WI38 (cell line): Measurements from ENCODE around the gene COL1A2.

Experiments used
- H3K4me3 ChIP-seq: 2 replicates; pipeline ENCODE4 v1.5.1; 2011; ENCODE audit warnings: low read depth, mild to moderate bottlenecking, control low read depth, low read length
- TF ChIP-seq, protein P1 (sequence below): IDR thresholded peaks from 2 replicates; pipeline ENCODE4 v1.5.1; 2012; ENCODE audit warnings: low read depth, mild to moderate bottlenecking, control low read depth, low read length

COL1A2 gene

DNA sequence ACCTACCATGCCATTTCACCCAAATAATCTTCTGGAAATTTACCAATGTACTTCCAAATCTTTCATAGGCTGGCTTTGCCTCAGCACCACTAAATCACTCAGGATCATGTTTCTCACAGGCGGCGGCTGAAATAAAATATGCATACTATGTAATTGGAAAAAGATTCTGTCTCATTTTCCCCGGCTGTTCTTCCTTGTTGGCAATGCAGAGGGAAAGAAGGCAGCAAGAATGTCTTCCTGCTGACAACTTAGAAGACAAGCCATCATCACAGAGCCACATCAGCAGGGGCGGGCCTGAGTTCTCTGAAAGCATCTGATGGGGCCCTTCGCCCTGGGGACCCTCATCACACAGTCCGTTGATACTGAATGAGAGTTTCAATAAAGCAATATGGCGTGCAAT, 39.2 kb upstream of the COL1A2 start:
- TF ChIP-seq, protein P1, sequence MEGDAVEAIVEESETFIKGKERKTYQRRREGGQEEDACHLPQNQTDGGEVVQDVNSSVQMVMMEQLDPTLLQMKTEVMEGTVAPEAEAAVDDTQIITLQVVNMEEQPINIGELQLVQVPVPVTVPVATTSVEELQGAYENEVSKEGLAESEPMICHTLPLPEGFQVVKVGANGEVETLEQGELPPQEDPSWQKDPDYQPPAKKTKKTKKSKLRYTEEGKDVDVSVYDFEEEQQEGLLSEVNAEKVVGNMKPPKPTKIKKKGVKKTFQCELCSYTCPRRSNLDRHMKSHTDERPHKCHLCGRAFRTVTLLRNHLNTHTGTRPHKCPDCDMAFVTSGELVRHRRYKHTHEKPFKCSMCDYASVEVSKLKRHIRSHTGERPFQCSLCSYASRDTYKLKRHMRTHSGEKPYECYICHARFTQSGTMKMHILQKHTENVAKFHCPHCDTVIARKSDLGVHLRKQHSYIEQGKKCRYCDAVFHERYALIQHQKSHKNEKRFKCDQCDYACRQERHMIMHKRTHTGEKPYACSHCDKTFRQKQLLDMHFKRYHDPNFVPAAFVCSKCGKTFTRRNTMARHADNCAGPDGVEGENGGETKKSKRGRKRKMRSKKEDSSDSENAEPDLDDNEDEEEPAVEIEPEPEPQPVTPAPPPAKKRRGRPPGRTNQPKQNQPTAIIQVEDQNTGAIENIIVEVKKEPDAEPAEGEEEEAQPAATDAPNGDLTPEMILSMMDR: no peak
- H3K4me3 ChIP-seq: no peak overlapping the region

DNA sequence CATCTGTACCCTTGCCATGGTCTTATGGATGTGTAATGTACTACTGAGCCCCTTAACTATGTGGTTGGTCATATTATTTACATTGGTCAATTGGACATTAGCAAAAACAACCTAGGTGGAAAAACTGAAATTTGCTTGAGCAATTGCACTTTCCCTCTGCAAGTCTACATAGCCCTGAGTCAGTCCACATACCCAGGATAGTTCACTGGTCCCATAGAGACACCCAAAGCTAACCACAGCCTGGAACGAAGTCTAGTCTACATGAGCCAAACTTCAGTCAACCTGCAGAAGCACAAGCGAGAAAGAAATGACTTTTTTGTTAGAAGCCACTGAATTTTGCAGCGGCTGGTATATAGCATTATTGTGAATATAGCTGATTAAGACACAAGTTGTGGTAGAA, 37.6 kb upstream of the COL1A2 start:
- TF ChIP-seq, protein P1: no peak
- H3K4me3 ChIP-seq: no peak overlapping the region

DNA sequence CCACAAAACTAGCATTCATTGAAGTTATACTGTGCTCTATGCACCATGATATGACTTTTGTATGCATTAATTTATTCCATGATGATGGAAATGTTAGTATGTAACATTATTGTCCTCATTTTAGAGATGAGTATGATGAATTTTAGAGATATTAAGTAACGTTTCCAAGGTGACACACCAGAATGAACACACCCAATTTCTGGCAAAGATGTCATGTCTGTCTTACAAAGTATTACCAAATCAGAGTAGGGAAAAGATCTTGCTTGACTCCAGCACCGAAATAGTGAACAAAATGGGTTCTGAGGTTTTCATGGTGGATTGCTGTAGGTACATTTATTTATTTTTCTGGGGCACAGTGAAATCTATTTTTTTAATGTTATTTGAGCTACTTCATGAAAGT, 33.8 kb upstream of the COL1A2 start:
- no peak overlapping the region for H3K4me3 ChIP-seq
- TF ChIP-seq, protein P1: no peak

DNA sequence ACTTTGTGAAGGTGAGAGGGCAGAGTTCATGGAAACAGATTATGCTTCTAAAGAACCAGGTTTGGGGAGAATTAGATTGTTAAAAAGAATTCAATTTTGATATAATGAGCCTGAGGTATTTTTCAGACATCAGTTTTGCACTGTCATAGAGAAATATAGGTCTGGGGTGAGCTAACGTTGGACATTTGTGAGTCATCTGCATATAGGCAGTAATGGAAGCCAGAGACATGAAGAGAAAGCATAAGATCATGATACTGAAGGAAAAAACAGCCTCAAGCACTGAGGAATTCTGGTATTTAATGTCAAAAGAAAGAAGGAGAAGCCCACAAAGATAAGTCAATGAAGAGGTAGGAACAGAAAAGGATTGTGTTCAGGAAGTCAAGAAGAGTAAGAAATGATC, 32.4 kb upstream of the COL1A2 start:
- TF ChIP-seq, protein P1: no peak
- H3K4me3 ChIP-seq: no peak overlapping the region

DNA sequence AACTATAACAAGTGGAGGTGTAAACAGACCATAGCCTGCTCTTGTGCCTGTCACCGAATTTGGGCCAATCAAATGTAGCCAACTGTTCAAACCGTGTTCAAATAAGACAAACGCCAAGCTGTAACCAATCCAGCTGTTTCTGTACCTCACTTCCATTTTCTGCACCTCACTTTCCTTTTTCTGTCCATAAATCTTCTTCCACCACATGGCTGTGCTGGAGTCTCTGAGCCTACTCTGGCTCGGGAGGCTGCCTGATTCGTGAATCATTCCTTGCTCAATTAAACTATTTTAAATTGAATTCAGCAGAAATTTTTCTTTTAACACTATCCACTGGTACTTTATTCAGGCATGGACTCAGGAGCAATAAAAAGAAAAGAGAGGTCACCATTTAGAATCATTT, 29.9 kb upstream of the COL1A2 start:
- H3K4me3 ChIP-seq: no peak overlapping the region
- TF ChIP-seq, protein P1: no peak

DNA sequence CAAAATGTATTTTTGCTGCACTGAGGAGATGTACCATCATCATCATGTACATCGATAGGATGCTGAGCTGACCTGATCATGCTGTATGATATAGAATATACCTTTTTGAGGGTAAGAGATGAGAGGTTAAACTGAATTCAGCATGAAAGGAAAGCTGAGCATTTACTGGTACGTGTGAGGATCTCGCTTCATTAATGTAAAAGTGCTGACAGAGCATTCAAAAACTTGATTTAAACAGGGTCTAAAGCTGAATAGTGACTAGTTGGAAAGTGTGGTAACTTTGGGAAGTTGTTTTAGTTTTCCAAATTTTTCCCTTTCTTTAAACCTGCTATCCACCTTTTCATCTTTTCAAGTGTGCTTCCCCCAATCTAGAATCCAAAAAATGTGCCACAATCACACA, 28.5 kb upstream of the COL1A2 start:
- TF ChIP-seq, protein P1: no peak
- no peak overlapping the region for H3K4me3 ChIP-seq

DNA sequence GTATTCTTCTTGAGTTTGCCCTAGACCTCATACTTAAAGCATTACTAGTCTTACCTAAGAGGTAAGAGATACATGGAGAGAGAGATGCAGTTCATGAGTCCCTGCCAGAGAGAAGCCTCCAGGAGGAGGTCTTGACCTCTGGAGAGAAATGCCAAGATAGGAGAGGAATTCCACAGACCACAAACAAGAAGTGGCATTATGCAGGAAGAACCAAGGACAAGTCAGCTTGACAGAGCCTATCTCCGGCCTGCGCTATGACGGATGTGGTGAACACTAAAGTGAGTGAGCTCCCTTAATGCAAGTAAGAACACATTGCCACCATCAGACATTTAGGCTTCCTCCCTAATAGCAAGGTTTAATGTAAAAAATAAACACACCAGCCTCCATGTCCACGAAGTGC, 27.9 kb upstream of the COL1A2 start:
- no peak overlapping the region for H3K4me3 ChIP-seq
- TF ChIP-seq, protein P1: no peak
